Coronary artery (tissue), 2 donors: Measurements from ENCODE around the gene DNAAF8.

Source experiments
- DNase-seq: peaks from one replicate; pipeline ENCODE4 v3.0.0-alpha.2; 2017; ENCODE audit warnings: low spot score
- H3K27ac ChIP-seq, 2 donors: fragments of 200-600 bp; sonication (generic); one replicate each; pipeline ENCODE4 v1.5.1; 2016 to 2019
- H3K4me3 ChIP-seq: fragments of 200-600 bp; sonication (generic); 2 replicates; pipeline ENCODE4 v1.5.1; 2016; ENCODE audit warnings: mild to moderate bottlenecking, moderate library complexity
- CTCF ChIP-seq: fragments of 200-600 bp; sonication (generic); IDR thresholded peaks from one replicate; pipeline ENCODE4 v1.5.1; 2019; ENCODE audit warnings: antibody characterized with exemption

DNAAF8 gene

GRCh38 chr16:4692460-4693295 lies 41.7 kb upstream of the DNAAF8 start:
- no peak for TF ChIP-seq CTCF
- DNase-seq = no peak
- Histone ChIP-seq H3K27ac (peak overlapping the region; percentile 58 to 96), H3K4me3 (peak overlapping the region; percentile 100)

- no peak for TF ChIP-seq CTCF
- Histone ChIP-seq H3K4me3 (peak within 1 kb of the TSS; percentile 100), H3K27ac (peak within 1 kb of the TSS; percentile 80 to 96)
- DNase-seq = peak; percentile 96
These were observed 40.9 kb upstream of the DNAAF8 start, which contains the start of gene NUDT16L1 for GRCh38 chr16:4693296-4693955. NUDT16L1 (plus strand) TSS chr16:4693562; CDS start chr16:4693727, 165 bp downstream.

- H3K4me3 ChIP-seq = peak overlapping the region; percentile 100
- no peak for DNase-seq
- H3K27ac ChIP-seq = peak overlapping the region; percentile 80 to 96
- TF ChIP-seq CTCF = no peak
These were observed 40.2 kb upstream of the DNAAF8 start for GRCh38 chr16:4693956-4694641.

- no peak for TF ChIP-seq CTCF
- DNase-seq = no peak
- peak overlapping the region; percentile 80 to 96 for H3K27ac ChIP-seq
- peak overlapping the region; percentile 100 for H3K4me3 ChIP-seq
These were observed 39.5 kb upstream of the DNAAF8 start for GRCh38 chr16:4694642-4695451.

DNA sequence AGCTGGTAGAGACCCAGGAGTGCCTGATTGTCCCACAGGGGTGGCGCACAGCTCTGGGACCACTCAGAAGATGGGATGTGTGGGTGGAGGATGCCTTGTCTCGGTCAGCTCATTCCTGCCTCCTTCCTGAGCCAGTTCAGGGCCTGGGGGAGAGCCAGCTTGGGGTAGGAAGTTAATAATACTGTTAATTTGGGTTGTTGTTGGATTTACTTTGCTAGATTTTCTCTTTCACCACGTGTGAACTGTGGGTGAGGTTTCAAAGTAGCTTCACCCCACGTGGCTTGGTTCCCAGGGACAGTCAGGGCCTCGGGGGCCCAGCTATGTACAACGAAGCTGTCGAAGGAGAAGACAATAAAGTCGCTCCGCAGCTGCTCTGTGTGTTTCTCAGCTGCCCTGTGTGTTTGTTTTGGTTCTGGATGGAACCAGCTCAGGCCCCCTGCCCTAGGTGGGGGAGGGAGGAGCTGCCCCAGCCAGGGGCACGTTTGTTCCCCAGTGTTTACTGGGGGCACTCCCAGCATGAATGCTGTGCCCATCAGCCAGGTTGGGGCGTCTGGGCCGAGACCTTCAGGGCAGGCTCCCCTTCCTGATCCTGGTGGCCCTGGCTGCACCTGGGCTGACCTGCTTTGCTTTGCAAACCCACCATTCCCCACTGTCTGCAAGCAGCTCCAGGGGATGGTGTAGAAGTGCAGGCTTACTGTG lies 38.7 kb upstream of the DNAAF8 start:
- TF ChIP-seq CTCF = no peak
- no peak for DNase-seq
- Histone ChIP-seq H3K4me3 (no peak overlapping the region), H3K27ac (peak overlapping the region in 1 of 2 donors; percentile 96)
